CD14-positive monocyte (primary cell): Measurements from ENCODE around the gene ZNF831. TPM values are rescaled to one million over a fixed set of nuclear protein-coding genes. Genes with fewer than 3 reads are reported as not detected.

Source experiments
- DNase-seq, 3 donors: peaks; one replicate each; pipeline ENCODE4 v3.0.0-alpha.2; 2011 to 2022
- H2AFZ ChIP-seq: 2 replicates; pipeline ENCODE4 v1.6.0; 2012; ENCODE audit warnings: mild to moderate bottlenecking, low read depth, low read length, inconsistent platforms; ENCODE audit not compliant: insufficient read depth, poor library complexity, severe bottlenecking
- H3K27ac ChIP-seq, 2 donors: 1 replicate in 1 of 2; 2 replicates in 1 of 2; pipeline ENCODE4 v1.5.1; 2012 to 2013; ENCODE audit warnings: low read length in 2 of 2, control low read depth in 1 of 2, inconsistent platforms in 1 of 2, low read depth in 1 of 2, mild to moderate bottlenecking in 1 of 2
- H3K27me3 ChIP-seq, 2 donors: one replicate each; pipeline versions ENCODE4 v1.6.0 to v1.6.1; 2011 to 2013; ENCODE audit warnings: low read length in 2 of 2; ENCODE audit not compliant: control insufficient read depth in 2 of 2, insufficient read depth in 2 of 2
- H3K36me3 ChIP-seq, 2 donors: replicated peaks in 1 of 2; 1 replicate in 1 of 2; 2 replicates in 1 of 2; pipeline versions ENCODE4 v1.5.1 to v1.6.1; 2012 to 2013; ENCODE audit warnings: low read length in 2 of 2, control low read depth in 1 of 2, inconsistent platforms in 1 of 2, mild to moderate bottlenecking in 1 of 2; ENCODE audit not compliant: insufficient read depth in 2 of 2, control insufficient read depth in 1 of 2
- H3K4me1 ChIP-seq, 2 donors: 1 replicate in 1 of 2; 2 replicates in 1 of 2; pipeline versions ENCODE4 v1.5.1 to v1.6.1; 2012 to 2013; ENCODE audit warnings: low read length in 2 of 2, control low read depth in 1 of 2, inconsistent platforms in 1 of 2, mild to moderate bottlenecking in 1 of 2, moderate library complexity in 1 of 2; ENCODE audit not compliant: insufficient read depth in 2 of 2, control insufficient read depth in 1 of 2
- H3K4me2 ChIP-seq: replicated peaks from 2 replicates; pipeline ENCODE3; 2012; ENCODE audit warnings: low read length, moderate library complexity, mild to moderate bottlenecking; ENCODE audit not compliant: poor library complexity, severe bottlenecking; ENCODE audit errors: extremely low read depth
- H3K4me3 ChIP-seq, 3 experiments: fragments of 200-600 bp in 1 of 3; sonication (generic) in 1 of 3; replicated peaks in 1 of 3; 1 replicate in 2 of 3; 2 replicates in 1 of 3; pipeline ENCODE4 v1.5.1; 2011 to 2013; ENCODE audit warnings: low read length in 3 of 3, mild to moderate bottlenecking in 3 of 3, control low read depth in 2 of 3, low read depth in 2 of 3, inconsistent platforms in 1 of 3, moderate library complexity in 1 of 3
- H3K79me2 ChIP-seq: 2 replicates; pipeline ENCODE4 v1.6.0; 2012; ENCODE audit warnings: mild to moderate bottlenecking, control low read depth, inconsistent platforms, low read length, moderate library complexity; ENCODE audit not compliant: insufficient read depth
- H3K9ac ChIP-seq: 2 replicates; pipeline ENCODE4 v1.6.0; 2017; ENCODE audit warnings: low read length, mild to moderate bottlenecking; ENCODE audit not compliant: insufficient read depth, poor library complexity, severe bottlenecking
- H3K9me3 ChIP-seq, 2 donors: replicated peaks in 1 of 2; 1 replicate in 1 of 2; 2 replicates in 1 of 2; pipeline versions ENCODE4 v1.5.1 to v1.6.1; 2012 to 2013; ENCODE audit warnings: low read length in 2 of 2, control low read depth in 1 of 2; ENCODE audit not compliant: control insufficient read depth in 1 of 2, insufficient read depth in 1 of 2
- H4K20me1 ChIP-seq: 2 replicates; pipeline ENCODE4 v1.6.0; 2012; ENCODE audit warnings: mild to moderate bottlenecking, low read length, control low read depth, moderate library complexity; ENCODE audit not compliant: insufficient read depth
- H3K27ac Mint-ChIP-seq, 7 donors: one replicate each; pipeline ENCODE4 v1.8.0; 2020; ENCODE audit warnings: mild to moderate bottlenecking in 7 of 7, mixed read lengths in 7 of 7, moderate library complexity in 6 of 7, inconsistent platforms in 2 of 7
- H3K27me3 Mint-ChIP-seq, 3 donors: one replicate each; pipeline ENCODE4 v1.8.0; 2021 to 2022; ENCODE audit warnings: low read depth in 3 of 3, mild to moderate bottlenecking in 3 of 3, mixed read lengths in 3 of 3, moderate library complexity in 3 of 3, inconsistent platforms in 1 of 3
- H3K36me3 Mint-ChIP-seq, 2 donors: one replicate each; pipeline ENCODE4 v1.8.0; 2020; ENCODE audit warnings: mixed read lengths in 2 of 2, inconsistent platforms in 1 of 2, mild to moderate bottlenecking in 1 of 2
- H3K4me1 Mint-ChIP-seq: one replicate; pipeline ENCODE4 v1.8.0; 2020; ENCODE audit warnings: mild to moderate bottlenecking, mixed read lengths
- H3K4me3 Mint-ChIP-seq, 2 donors: one replicate each; pipeline ENCODE4 v1.8.0; 2020; ENCODE audit warnings: mild to moderate bottlenecking in 2 of 2, mixed read lengths in 2 of 2, moderate library complexity in 1 of 2
- H3K9me3 Mint-ChIP-seq, 7 donors: one replicate each; pipeline ENCODE4 v1.8.0; 2020 to 2022; ENCODE audit warnings: mixed read lengths in 7 of 7, mild to moderate bottlenecking in 6 of 7, moderate library complexity in 6 of 7, inconsistent platforms in 2 of 7
- WGBS: methylation state at CpG from one replicate; pipeline ENCODE4 v1.1.5; 2013; ENCODE audit warnings: missing lambda C conversion rate; ENCODE audit not compliant: insufficient coverage; 5-methylcytosine and 5-hydroxymethylcytosine counted together
- intact Hi-C, 2 donors: fragments of 100-400 bp; cut with micrococcal nuclease; formaldehyde crosslinking; loops; one replicate each; pipeline versions ENCODE4 v1.15.0 to v1.15.1; 2023
- polyA plus RNA-seq, 3 donors: library from polyadenylated mRNA; depleted of rRNA in 1 of 3; unstranded in 2 of 3; stranded (reverse) in 1 of 3; fragments of 300-500 nt in 2 of 3; fragments of >200 nt in 1 of 3; fragmentation: Illumina TruSeq in 2 of 3; gene quantifications; 1 replicate in 2 of 3; 2 replicates in 1 of 3; pipeline ENCODE4 v1.2.3, GENCODE V29; 2012 to 2021
- TF ChIP-seq, protein P1 (sequence below): fragments of 200-600 bp; IDR thresholded peaks from one replicate; pipeline ENCODE4 v1.8.0; 2022; ENCODE audit warnings: antibody characterized with exemption, mild to moderate bottlenecking

Gene ZNF831
- polyA plus RNA-seq, 3 donors: 0.03 to 0.09 TPM; not detected in 1

DNA sequence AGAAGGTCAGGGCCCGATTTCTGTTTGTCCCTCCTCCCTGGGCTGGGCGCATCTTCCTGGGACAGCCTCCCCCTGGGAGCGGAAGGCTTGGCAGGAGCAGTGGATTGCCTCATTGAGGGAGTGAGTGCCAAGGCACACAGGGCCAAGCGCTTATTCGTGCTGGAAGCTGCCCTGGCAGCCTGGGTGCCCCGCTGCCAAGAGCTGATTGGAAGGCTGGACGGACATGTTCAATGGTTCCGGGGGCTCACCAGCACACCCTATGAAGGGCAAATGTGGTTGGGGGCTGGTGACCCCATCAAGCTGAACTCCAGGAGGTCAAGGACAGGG, 10.3 kb upstream of the ZNF831 start:
- Mint-ChIP-seq H3K4me1 (peaks cover 5% of the 10 kb centered on the region), H3K27me3 (peaks cover 11 to 26% (median 17%) of the 10 kb centered on the region in 3 donors), H3K27ac (no peak overlapping the region), H3K4me3 (no peak overlapping the region), H3K36me3 (no peaks in the 10 kb centered on the region), H3K9me3 (peaks cover 0 to 2% (median 0%) of the 10 kb centered on the region in 7 donors)
- no peak overlapping the region for H3K4me2 ChIP-seq
- DNase-seq: no peak
- H3K79me2 ChIP-seq: no peaks in the 10 kb centered on the region
- no peaks in the 10 kb centered on the region for H3K36me3 ChIP-seq
- no peaks in the 10 kb centered on the region for H3K9me3 ChIP-seq
- no peak overlapping the region for H3K4me3 ChIP-seq
- H4K20me1 ChIP-seq: no peaks in the 10 kb centered on the region
- H3K27me3 ChIP-seq: peaks cover 0 to 4% of the 10 kb centered on the region in 2 donors
- no peak overlapping the region for H2AFZ ChIP-seq
- intact Hi-C loops: no loop called here
- WGBS: 93% methylated on average over 8 of the region's 8 CpGs
- no peak overlapping the region for H3K9ac ChIP-seq
- TF ChIP-seq, protein P1, sequence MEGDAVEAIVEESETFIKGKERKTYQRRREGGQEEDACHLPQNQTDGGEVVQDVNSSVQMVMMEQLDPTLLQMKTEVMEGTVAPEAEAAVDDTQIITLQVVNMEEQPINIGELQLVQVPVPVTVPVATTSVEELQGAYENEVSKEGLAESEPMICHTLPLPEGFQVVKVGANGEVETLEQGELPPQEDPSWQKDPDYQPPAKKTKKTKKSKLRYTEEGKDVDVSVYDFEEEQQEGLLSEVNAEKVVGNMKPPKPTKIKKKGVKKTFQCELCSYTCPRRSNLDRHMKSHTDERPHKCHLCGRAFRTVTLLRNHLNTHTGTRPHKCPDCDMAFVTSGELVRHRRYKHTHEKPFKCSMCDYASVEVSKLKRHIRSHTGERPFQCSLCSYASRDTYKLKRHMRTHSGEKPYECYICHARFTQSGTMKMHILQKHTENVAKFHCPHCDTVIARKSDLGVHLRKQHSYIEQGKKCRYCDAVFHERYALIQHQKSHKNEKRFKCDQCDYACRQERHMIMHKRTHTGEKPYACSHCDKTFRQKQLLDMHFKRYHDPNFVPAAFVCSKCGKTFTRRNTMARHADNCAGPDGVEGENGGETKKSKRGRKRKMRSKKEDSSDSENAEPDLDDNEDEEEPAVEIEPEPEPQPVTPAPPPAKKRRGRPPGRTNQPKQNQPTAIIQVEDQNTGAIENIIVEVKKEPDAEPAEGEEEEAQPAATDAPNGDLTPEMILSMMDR: no peak
- peaks cover 0 to 2% of the 10 kb centered on the region in 2 donors for H3K4me1 ChIP-seq
- H3K27ac ChIP-seq: no peak overlapping the region

DNA sequence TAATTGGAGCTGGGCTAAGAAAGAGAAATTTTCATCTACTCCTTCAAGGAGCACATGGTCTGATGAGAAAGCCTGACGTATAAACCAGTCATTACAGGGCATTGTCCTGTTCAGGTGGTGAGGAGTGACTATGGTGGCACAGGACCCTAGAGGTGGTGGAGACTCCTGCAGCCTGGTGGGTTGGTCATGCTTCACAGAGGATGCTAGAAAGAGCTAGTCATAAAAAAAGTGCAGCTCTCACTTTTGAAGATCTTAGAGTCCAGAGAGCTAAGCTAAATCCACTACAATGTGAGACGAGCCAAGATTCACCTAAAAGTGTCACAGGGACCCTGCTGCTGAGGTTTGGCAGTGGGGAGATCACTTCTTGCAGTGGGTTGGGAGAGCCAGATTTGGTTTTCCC, 9.8 kb upstream of the ZNF831 start:
- Histone ChIP-seq H3K27me3 (peaks cover 0 to 4% of the 10 kb centered on the region in 2 donors), H2AFZ (no peak overlapping the region), H3K9ac (no peak overlapping the region), H4K20me1 (no peaks in the 10 kb centered on the region), H3K4me1 (peaks cover 0 to 2% of the 10 kb centered on the region in 2 donors), H3K27ac (no peak overlapping the region), H3K4me3 (no peak overlapping the region), H3K9me3 (no peaks in the 10 kb centered on the region), H3K79me2 (no peaks in the 10 kb centered on the region), H3K4me2 (no peak overlapping the region), H3K36me3 (no peaks in the 10 kb centered on the region)
- intact Hi-C loops: no loop called here
- Mint-ChIP-seq H3K4me1 (peaks cover 5% of the 10 kb centered on the region), H3K9me3 (peaks cover 0 to 2% (median 0%) of the 10 kb centered on the region in 7 donors), H3K4me3 (no peak overlapping the region), H3K27ac (no peak overlapping the region), H3K36me3 (no peaks in the 10 kb centered on the region), H3K27me3 (peaks cover 13 to 23% (median 15%) of the 10 kb centered on the region in 3 donors)
- TF ChIP-seq, protein P1: no peak
- 90% methylated on average over 2 of the region's 2 CpGs for WGBS
- DNase-seq: no peak
